Measurements from ENCODE around the gene ILKAP.

ILKAP gene

DNA sequence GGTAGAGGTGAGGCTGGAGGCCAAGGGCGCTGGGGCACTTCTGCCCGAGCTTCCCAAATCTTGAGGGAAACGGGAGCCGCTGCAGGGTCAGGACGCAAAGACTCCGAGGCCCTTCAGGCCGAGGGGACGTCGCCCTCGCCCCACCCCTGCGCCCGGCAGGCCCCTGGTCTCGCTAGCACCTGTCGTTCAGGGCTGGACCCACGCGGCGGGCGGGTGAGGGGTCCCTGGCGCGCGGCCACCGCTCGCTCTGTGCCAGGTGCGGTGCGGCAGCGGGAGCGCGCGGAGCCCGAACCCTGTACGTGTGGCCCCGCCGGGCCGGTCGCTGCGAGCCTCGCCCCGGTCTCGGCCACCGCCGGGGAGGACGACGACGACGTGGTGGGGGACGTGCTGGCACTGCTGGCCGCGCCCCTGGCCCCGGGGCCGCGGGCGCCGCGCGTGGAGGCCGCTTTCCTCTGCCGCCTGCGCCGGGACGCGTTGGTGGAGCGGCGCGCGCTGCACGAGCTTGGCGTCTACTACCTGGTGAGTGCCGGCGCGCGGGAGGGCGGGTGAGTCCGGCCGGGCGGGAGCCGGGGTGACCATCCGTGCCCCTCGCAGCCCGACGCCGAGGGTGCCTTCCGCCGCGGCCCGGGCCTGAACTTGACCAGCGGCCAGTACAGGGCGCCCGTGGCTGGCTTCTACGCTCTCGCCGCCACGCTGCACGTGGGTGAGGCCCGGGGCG is 39.9 kb downstream of the ILKAP start:
- DNase-seq, result no peak

DNA sequence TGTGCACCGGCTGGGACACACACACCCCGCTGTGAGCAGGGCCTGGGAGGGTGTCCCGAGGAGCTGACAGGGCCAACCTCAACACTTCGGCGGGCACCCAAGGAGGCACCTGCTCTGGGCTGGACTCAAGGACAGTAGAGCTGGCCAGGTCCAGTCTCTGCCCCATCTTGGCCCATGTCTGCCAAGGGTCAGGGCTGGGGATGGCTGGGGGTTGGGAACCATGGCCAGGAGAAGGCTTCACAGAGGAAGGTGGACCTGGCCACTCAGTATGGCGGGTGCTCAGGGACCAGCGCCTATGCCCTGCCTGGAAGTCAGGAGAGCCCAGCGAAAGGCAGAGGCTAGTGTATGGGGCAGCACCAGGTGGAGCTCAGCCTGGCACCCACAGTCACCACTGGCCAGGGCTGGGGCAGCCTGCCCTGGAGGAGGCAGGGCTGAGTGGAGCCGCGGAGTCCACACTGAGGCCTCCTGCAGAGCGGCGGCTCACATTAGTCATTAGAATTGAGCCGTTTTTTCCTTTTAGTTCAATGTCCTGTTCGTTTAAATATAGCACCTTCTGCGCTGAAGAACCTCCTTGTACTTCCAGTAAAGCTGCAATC is 40.6 kb downstream of the ILKAP start:
- DNase-seq, result no peak

DNA sequence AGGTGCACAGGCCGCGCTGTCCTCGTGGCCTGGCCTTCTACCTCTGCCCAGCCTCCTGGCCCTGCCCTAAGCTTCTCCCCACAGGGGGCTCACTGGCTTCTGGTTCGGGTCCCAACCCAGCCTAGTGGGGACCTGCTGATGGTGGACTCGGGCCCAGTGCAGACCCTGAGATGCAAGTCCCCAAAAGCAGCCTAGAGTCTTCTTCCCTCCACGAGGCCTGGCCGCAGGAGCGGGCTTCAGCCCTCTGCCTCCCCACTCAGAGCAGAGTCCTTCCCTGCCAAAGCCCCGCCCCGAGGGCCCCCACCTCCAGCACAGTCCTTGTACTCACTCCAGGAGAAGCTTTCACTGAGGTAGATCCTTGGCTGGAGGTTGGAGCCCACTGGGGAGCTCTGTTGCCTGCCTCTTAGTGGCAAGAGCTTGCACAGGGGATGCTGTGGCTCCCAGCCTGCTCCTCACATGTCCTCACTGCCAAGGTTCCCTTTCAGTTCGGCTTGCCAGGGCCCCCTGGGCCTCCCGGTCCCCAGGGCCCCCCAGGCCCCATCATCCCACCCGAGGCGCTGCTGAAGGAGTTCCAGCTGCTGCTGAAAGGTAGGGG is 41.1 kb downstream of the ILKAP start:
- no peak for DNase-seq

DNA sequence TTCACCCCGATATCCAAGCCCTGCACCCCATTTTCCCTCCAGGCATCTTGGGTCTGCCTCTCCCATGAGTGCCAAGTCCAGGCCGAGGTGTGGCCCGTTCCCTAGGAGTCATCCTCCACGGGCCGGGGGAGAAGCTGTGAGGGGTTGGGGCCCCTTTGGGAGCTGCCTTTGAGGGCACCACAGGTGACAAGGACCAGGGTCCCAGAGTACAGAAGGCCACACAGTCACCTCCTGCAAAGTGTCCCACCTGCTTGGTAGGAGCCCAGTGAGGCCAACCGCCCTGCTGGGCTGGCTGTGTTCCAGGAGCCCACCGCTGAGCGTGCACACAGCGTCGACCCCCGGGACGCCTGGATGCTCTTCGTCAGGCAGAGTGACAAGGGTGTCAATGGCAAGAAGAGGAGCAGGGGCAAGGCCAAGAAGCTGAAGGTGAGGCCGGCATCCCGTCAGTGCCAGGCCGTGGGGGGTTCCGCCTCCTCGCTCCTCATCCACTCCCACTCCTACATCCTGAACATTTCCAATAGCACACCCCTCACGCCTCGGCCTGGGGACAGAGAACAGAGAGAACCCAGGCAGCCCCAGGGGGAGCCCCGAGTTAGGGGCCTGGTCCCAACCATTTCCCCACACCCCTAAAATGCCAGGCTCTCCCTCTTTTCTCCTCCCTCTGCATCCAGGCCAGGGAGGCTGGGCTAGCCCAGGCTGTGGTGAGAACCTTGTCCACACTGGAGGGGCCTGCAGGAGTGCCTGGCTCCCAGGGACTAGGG is 42.0 kb downstream of the ILKAP start:
- no peak for DNase-seq

DNA sequence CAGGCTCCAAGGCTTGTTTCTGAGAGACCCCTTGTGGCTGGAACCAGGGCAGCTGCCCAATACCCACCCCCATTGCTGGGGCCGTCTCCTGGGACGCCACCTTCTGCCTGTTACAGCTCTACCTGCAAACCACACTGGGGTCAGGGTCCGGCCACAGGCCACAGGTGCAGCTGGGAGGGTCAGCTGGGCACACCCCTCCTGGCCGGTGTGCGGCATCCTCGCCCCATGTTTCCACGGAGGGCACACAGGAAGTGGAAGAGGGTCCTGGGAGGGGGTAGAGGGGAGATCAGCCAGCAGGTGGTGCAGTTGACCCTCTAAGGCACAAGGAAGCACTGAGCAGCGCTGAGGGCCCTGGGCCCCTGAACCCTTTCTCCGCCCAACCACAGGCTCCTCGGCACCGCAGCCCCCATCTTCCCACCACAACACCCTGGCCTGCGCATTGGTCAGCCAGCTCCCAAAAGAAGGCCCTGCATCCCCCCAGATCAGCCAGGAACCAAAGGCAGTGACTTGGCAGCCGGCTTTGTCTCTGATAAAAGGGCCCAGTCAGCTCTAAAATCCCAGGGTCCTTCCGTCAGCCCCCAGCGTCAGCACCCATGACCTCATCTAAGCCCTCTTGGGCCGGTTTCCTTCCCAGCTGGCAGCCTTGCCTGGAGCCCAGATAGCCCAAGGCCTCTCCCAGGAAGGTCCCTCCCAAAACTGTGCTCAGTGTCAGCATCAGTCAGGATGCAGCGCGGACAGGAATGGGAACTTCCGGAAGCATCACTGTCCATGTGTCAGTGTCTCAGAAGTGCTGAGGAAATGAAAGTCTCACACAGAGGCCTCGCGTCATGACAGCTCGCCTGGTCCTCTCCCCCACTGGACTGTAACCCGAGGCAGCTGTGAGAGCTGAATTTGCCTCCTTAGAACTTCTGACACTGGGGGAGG is 43.0 kb downstream of the ILKAP start:
- peak; percentile 31 for DNase-seq

DNA sequence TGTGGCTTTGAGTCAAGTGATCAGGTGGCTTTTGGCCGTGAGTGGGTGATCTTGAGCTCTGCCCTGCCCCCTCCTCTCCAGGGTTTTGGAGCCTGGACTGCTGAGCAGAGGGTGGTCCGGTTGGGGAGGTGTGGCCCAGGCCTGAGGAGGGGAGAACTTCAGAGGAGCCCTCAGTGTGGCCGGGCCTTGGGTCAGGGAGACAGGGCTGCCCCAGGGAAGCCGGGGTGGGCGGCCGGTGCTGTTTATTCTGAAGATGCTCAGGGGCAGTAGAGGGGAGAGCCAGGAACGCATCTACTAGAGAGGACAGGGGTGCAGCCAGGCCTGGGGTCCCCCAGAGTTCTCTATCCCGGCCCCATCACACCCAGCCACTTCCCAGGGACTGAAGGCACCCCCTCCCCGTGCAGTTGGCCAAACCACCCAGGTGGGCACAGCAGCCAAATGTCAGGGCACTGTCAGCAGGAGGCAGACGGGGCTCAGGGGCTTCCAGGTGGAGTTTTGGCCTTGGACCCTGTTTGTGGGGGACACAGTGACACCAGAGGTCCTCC is 43.8 kb downstream of the ILKAP start:
- DNase-seq, result no peak

DNA sequence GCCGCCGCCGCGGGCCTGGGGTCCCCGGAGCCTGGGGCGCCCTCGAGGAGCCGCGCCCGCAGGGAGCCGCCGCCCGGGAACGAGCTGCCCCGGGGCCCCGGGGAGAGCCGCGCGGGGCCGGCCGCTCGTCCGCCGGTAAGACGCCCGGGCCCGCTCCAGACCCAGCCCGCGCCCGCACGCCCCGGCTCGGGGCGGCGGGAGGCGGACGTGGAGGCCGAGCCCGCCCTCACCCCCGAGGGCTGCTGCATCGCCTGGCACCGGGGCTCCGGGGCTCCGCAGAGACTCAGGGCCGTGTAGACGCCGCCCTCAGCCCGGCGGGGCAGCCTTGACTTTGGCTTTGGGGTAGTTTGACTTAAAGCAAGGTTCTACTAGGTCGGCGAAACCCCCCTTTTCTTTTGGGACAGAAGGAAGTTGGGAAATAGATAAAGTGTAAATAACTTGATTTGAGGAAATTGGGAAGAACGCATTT is 44.4 kb downstream of the ILKAP start:
- DNase-seq, result peak; percentile 17

DNA sequence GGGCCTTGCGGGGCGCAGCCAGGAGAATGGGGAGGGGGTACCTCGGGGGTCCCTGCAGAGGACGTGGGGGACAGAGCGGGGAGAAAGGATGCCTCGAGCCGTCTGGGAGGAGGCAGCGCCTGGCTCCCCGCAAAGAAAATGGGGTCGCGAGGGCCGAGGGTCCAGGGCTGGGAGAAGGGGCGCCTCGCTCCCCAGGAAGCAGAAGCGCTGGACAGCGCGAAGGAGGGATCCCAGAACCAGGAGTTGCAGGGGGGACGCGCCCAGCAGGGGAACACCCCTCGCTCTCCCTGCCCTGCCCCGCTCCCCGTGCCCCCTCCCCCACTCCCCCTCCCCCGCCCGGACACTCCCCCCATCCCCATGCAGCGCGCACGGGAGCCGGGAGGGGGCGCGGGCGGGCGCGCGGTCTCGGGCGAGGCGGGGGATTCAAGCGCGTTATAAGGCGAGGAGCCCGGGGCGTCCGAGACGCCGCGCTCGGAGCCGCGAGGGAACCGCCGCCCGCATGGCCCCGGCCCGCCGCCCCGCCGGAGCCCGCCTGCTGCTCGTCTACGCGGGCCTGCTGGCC is 44.9 kb downstream of the ILKAP start, which contains the start of gene ERFE:
Gene ERFE (plus strand): TSS at position 462 of the 562 bp plus-strand sequence. CDS start 38 bp downstream, at position 500.
- DNase-seq, result peak; percentile 56

DNA sequence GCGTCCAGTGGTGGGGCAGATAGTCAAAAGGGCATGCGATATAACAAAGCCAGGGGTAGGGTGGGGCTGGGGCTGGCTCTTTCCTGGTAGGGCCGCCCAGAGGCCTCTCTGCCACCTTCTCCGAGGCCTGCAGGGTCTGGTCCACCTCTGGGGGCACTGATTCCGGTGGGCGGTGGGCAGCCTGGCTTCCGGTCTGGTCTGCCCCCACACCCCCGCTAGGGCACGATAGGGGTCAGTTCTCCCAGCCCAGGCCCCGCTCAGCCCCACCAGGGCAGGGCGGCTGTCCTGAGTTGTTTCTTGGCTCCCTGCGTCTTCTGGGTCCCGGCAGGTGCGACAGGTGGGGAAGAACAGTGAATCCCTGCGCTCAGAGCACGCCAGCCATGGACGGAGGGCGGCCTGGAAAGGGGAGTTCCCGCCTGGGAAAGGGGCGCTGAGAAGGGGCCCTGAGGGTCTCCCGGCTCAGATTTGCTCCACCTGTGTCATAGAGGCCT is 45.4 kb downstream of the ILKAP start:
- no peak for DNase-seq

DNA sequence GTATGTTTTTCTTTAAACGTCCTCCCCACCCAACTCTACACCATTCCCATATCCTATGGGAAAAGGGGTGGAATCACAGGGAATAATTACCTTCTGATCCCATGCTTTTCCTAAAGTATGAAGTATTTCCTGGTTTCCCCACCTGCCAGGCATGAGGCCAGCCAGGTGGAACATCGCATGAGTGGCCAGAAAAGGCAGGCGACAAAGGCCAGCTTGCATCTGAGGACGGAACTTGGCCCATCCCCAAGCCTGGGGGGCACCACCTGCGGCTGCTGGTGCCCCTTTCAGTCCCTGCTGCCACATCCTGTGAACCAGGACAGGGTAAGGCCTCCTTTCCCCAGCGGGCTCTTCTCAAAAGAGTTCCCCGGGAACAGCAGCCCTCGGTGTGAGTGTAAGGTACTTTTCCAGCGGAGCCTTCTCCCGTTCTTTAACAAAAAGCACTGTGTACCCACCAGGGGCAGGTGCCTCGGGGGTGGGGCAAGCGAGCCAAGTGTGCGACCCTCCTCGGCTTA is 45.9 kb downstream of the ILKAP start:
- DNase-seq, result no peak

DNA sequence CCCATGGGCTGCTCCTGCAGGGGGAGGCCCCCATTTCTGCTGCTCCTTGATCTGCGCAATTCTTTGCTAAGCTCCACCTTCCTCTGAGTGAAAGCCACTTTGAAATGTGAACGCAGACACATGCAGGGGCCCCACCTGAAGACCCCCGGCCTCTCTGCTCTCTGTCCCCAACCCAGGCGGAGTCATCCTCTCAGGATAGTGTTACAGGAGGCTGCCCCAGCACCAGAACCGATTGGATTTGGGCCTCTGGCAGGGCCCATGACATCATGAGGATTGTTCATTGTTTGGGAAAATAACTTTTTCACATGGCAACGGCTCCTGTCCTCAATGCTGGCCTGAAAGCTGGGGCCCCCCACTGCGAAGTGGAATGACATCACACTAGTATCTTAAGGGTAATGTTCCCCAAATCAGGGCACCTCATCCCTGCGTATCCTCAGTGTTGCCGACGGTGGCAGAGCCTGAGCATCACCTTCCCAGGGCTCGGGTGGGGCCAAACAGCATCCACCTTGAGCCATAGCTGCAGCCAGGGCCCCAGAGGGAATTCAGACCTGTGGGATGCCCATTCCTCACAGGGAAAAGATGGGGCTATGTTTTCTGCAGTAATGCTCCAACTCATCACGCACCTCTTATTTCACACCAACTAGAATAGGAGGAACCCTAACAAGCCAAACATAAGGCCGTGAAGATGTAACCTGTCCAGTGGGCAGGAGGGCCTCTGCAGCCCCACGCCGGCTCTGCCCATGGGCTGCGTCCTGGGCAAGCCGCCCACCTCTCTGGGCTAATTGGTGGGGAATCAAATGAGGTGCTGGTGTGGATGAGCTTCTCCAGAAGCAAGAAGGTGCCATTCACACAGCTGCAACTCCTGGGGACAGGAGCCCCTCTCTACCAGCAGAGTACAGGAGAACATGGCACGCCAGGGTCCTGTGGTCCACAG is 47.5 kb downstream of the ILKAP start:
- no peak for DNase-seq

DNA sequence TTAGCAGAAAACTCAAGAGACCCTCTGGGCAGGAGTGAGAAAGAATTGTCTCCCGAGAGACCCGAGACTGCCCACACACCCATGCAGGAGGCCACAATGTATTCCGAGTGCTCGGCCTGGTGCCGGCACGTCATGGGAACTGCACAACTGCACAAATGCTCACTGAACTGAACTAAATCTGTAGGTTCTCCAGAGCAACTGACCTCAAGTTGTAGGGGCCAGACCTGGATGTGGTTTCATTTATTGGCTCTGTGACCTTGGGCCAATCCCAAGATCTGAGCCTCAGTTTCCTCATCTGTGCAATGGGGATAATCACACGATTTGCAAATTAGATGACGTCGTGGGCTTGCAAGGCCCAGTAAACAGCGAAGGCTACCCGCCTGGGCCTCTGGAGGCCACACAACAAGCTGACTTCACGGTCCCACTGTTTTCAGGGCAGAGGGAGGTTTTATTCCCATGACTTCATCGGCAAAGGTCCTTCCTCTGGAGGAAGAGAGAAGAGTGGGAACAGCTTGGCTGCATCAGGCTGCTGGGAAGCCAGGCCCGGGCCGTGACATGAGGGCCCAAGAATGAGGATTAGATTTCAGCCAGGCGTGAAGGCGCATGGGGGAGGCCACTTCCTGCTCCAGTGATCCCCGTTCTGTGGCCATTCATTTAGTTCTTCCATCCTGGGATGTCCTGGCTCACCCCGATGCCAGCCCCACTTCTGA is 48.3 kb downstream of the ILKAP start:
- no peak for DNase-seq

DNA sequence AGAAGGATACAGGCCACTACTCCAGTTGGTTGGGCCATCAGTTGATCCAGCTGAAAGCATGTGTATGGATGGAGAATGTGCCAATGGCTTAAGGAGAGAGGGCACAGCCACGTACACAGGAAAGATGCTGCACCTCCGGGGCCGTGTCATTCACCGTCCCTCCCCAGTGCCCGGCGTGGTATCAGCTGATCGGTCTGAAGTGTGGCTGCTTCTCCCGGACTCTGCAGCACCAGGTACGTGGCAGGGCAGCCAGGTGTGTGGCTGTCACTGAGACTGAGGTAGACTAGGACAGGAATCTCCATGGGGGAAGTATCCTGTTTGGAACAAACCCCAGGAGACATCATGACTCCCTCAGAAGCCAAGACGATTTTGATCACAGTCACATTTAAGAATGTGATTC is 48.9 kb downstream of the ILKAP start:
- DNase-seq, result no peak

DNA sequence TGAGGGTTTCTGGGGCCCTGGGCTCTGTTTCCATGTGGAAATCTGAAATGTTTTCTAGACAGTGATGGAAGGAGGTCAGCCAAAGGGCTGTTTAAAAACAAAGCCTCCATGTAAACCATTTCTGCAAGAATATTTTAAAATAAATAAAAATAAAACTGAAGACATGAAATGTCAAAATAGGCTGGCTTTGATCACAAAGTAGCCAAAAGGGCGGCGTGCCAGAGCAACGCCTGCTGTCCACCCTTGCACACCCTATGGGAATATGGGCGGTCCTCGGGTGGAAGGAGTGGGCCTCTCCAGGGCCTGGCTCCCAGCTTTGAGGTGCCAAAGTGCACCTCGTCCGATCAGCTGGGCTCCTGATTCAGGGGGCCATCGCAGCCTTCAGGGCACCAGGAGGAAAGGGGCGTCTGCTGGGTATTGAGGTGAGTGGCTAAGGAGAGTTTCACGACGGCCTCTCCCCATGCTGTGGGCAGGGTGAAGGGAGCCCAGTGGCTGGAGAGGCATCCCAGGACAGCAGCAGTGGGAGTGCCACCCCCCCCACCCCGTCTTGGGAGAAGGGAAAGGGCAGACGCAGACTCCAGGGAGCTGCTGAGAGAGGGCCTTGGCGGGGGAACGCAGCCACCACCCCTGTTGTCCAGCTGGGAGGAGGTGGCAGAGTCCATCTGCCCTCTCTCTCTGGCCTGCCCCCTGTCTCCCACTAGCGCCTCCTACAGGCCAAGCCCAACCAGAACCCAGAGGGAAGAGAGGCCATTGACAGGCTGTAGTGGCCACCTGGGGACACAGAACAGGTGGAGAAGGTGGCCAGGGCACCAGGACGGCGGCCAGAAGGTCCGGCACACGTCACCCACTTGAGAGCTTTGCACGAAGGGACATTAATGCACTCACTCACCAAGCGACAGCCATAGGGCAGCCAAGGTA is 50.5 kb downstream of the ILKAP start:
- no peak for DNase-seq

DNA sequence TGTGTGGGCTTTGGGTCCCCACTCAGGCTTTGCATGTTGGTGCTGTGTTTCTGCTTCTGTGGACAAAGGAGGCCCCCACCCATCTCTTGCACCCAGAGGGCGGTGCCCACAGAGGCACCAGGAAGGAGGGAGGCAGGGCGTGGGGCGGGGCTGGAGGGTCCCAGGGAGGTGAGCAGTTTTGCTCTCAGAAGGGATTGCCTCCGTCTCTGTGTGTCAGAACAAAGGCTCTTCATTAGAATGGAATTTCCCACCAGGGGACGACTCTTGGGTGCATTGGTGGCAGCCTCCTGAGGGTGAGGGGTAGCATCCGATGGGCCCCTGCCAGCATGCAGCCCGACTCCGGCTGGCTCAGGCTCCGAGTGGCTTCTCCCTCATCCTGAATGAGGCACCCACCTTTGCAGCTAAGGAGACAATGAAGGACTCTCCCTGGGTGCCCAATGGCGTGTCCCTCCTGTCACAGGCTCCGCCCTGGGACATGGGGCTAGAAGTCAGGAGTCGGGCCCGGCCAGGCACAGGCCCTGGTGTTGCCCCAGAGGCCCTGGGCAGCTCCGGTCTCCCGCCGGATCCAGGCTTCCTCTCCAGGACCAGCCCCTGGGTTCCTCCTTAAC is 51.8 kb downstream of the ILKAP start:
- no peak for DNase-seq

DNA sequence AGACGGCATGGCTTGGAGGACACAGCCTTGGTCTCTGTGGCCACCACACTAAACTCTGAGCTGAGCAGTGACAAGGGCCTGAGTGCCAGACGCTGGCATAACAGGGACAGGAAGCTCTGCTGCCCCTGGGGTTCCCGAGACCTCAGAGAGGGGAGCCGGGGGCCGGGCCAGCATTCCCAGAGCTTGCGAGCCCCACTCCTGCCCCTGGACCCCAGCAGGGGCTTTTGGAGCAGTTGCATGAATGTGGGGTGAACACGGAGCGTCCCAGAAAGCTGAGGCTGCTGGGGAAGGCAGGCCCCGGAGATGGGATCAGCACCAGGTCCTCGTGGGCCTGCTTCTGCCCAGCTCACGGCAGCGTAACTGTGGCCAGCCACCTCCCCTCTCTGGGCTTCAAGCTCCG is 52.3 kb downstream of the ILKAP start:
- DNase-seq, result no peak

DNA sequence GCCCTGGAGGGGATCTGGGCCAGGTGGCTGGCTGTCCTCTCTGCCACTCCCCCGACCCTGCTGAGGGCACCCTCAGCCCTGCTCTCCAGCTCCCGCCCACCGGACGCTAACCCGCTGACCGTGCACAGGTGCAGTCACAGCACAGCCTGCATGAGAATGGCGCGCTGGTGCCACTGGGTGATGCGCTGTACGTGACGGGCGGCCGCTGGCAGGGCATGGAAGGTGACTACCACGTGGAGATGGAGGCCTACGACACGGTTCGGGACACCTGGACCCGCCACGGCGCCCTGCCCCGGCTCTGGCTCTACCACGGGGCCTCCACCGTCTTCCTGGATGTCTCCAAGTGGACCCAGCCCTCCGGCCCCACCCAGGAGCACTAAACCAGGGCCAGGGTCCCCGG is 52.8 kb downstream of the ILKAP start:
- DNase-seq, result no peak

Measured in CD4-positive, alpha-beta T cell treated with Interleukin-17A for 4 hours (primary cell).